ENCODE results near the gene SLC51B.
"Not testable (repeated sequence)": the region's sequence is repeated elsewhere in the genome, so short reads cannot be mapped to it uniquely, and the experiment has no call there.

Gene SLC51B

GRCh38 chr15:65099336-65099735 is 54.1 kb downstream of the SLC51B start:
- no peak for DNase-seq (ENCODE audit: low read depth in 3 of 3)

- DNase-seq (ENCODE audit: low read depth in 3 of 3), result not testable (repeated sequence)
These were observed 54.6 kb downstream of the SLC51B start for GRCh38 chr15:65099801-65100200.

GRCh38 chr15:65100442-65100841 is 55.3 kb downstream of the SLC51B start:
- no peak for DNase-seq (ENCODE audit: low read depth in 3 of 3)

GRCh38 chr15:65101411-65101890 is 56.3 kb downstream of the SLC51B start:
- DNase-seq (ENCODE audit: low read depth in 3 of 3), result no peak

GRCh38 chr15:65101891-65102708 is 56.9 kb downstream of the SLC51B start:
- DNase-seq (ENCODE audit: low read depth in 3 of 3), result no peak

GRCh38 chr15:65102912-65103311 is 57.7 kb downstream of the SLC51B start:
- no peak for DNase-seq (ENCODE audit: low read depth in 3 of 3)

Data from stimulated activated CD4-positive, alpha-beta T cell treated with anti-CD3 and anti-CD28 coated beads, TNF-alpha, amount 100 ng/mL, for 4 hours (primary cell).